K562 (cell line): ENCODE data around the gene IFITM2. TPM values are rescaled to one million over a fixed set of nuclear protein-coding genes. Genes with fewer than 3 reads are reported as not detected.
"Not testable (repeated sequence)": the region's sequence is repeated elsewhere in the genome, so short reads cannot be mapped to it uniquely, and the experiment has no call there.

Experiments
- ARNT ChIP-seq, 2 experiments: fragments of 450-650 bp; IDR thresholded peaks; 2 replicates each; pipeline ENCODE4 v1.6.1; 2016; ENCODE audit warnings: mild to moderate bottlenecking in 1 of 2
- BRD9 ChIP-seq: fragments of 450-650 bp; IDR thresholded peaks from 2 replicates; pipeline ENCODE4 v1.6.1; 2018; ENCODE audit warnings: low read depth; ENCODE audit not compliant: partially characterized antibody
- CREB1 ChIP-seq, 2 experiments: sonication (generic) in 1 of 2; formaldehyde crosslinking in 1 of 2; IDR thresholded peaks; 2 replicates each; pipeline versions ENCODE4 v1.6.1 to v1.8.0; 2012 to 2022; ENCODE audit warnings: inconsistent platforms in 1 of 2, mild to moderate bottlenecking in 1 of 2, missing genetic modification reagents in 1 of 2, moderate library complexity in 1 of 2
- CTCF ChIP-seq, 3 experiments: IDR thresholded peaks in 2 of 3; conservative IDR thresholded peaks in 1 of 3; 2 replicates each; pipeline ENCODE4 v1.5.1; 2011 to 2012; ENCODE audit warnings: low read length in 3 of 3, mild to moderate bottlenecking in 3 of 3, control low read depth in 2 of 3, improper control_type of control experiment in 1 of 3, inconsistent platforms in 1 of 3, low read depth in 1 of 3, mixed read lengths in 1 of 3, moderate library complexity in 1 of 3; ENCODE audit not compliant: insufficient read depth in 2 of 3
- DMBX1 ChIP-seq: fragments of 250-450 bp; sonication (Bioruptor Pico); IDR thresholded peaks from 2 replicates; pipeline ENCODE4 v1.8.0; 2022; ENCODE audit warnings: inconsistent platforms, mild to moderate bottlenecking, moderate library complexity, borderline replicate concordance
- E2F6 ChIP-seq, 2 experiments: IDR thresholded peaks; 2 replicates each; pipeline ENCODE4 v1.6.1; 2011; ENCODE audit warnings: borderline replicate concordance in 1 of 2, control low read depth in 1 of 2, low read depth in 1 of 2, low read length in 1 of 2, mild to moderate bottlenecking in 1 of 2, mixed read lengths in 1 of 2, moderate library complexity in 1 of 2; ENCODE audit not compliant: insufficient read depth in 1 of 2, insufficient read length in 1 of 2, poor library complexity in 1 of 2, severe bottlenecking in 1 of 2; ENCODE audit errors: extremely low read depth in 1 of 2
- ETS1 ChIP-seq: conservative IDR thresholded peaks from 2 replicates; pipeline ENCODE4 v1.6.1; 2011; ENCODE audit warnings: low read depth, mild to moderate bottlenecking, low read length; ENCODE audit not compliant: control insufficient read depth
- FOXA3 ChIP-seq, 2 experiments: fragments of 450-650 bp in 1 of 2; sonication (generic) in 1 of 2; formaldehyde crosslinking; IDR thresholded peaks in 1 of 2; conservative IDR thresholded peaks in 1 of 2; 2 replicates each; pipeline versions ENCODE4 v1.4.0 to v1.8.0; 2020 to 2022; ENCODE audit warnings: mild to moderate bottlenecking in 2 of 2, missing genetic modification reagents in 1 of 2
- SIN3A ChIP-seq, 2 experiments: fragments of 150-350 bp in 1 of 2; IDR thresholded peaks; 2 replicates each; pipeline ENCODE4 v1.6.1; 2011 to 2016; ENCODE audit warnings: borderline replicate concordance in 2 of 2, low read depth in 2 of 2, low read length in 2 of 2, mild to moderate bottlenecking in 2 of 2, moderate library complexity in 2 of 2; ENCODE audit not compliant: control insufficient read depth in 1 of 2
- SMARCE1 ChIP-seq: fragments of 450-650 bp; IDR thresholded peaks from 2 replicates; pipeline ENCODE4 v1.7.1; 2016; ENCODE audit warnings: mild to moderate bottlenecking
- SOX6 ChIP-seq: fragments of 450-650 bp; IDR thresholded peaks from 2 replicates; pipeline ENCODE4 v1.6.1; 2014; ENCODE audit warnings: mild to moderate bottlenecking
- TBP ChIP-seq: optimal IDR thresholded peaks from 2 replicates; pipeline ENCODE3; 2011; ENCODE audit warnings: low read depth, low read length, improper control_type of control experiment
- THRAP3 ChIP-seq: fragments of 450-650 bp; IDR thresholded peaks from 2 replicates; pipeline ENCODE4 v1.6.1; 2016; ENCODE audit warnings: mild to moderate bottlenecking, inconsistent platforms, borderline replicate concordance
- ZBTB17 ChIP-seq: fragments of 450-650 bp; formaldehyde crosslinking; IDR thresholded peaks from 2 replicates; pipeline ENCODE4 v1.4.0; 2020; ENCODE audit warnings: mild to moderate bottlenecking
- ZNF134 ChIP-seq: fragments of 250-450 bp; sonication (Bioruptor Pico); conservative IDR thresholded peaks from 2 replicates; pipeline ENCODE4 v1.4.0; 2020
- ZNF592 ChIP-seq: fragments of 450-650 bp; IDR thresholded peaks from 2 replicates; pipeline ENCODE4 v1.6.1; 2017; ENCODE audit warnings: antibody characterized with exemption, mild to moderate bottlenecking
- ZNF76 ChIP-seq: fragments of 250-450 bp; sonication (Bioruptor Pico); IDR thresholded peaks from 2 replicates; pipeline ENCODE4 v1.4.0; 2020; ENCODE audit warnings: mild to moderate bottlenecking, moderate library complexity, borderline replicate concordance
- polyA plus RNA-seq, 8 experiments: library from polyadenylated mRNA; depleted of rRNA in 4 of 8; stranded (reverse) in 5 of 8; unstranded in 3 of 8; fragments of >200 nt; fragmentation: Nextera tagmentation in 2 of 8; fragmentation: Illumina TruSeq in 1 of 8; extraction: Ambion mirVana in 2 of 8; extraction: Trizol in 1 of 8; gene quantifications; 2 replicates each; pipeline versions ENCODE4 v1.2.1 to v1.2.3, GENCODE V29; 2011 to 2014; ENCODE audit warnings: inconsistent platforms in 1 of 8, missing spikeins in 1 of 8
- total RNA-seq, 7 experiments: library from RNA; depleted of rRNA in 6 of 7; stranded (reverse); fragments of >200 nt in 6 of 7; fragmentation: Illumina TruSeq in 2 of 7; extraction: Trizol in 2 of 7; gene quantifications; 2 replicates each; pipeline versions ENCODE4 v1.2.1 to v1.2.3, GENCODE V29; 2011 to 2021; ENCODE audit warnings: low replicate concordance in 1 of 7

Gene IFITM2
- total and polyA plus RNA-seq, 9 of the 15 experiments (the other 6 are each of a cell fraction or from before 2014, with no cell fraction given) = 52.8 to 4,872 (median 356) TPM

GRCh38 chr11:268716-269145, 38.9 kb upstream of the IFITM2 start (continued):
- peak; percentile 84 for TF ChIP-seq ZNF592
- 0 out of 2 replicates have a peak, but pooled peaks have one; percentile 3 for TF ChIP-seq ZNF134 (CRISPR knock-in tag)
- TF ChIP-seq ETS1 = 0 out of 2 replicates have a peak, but pooled peaks have one; percentile 36
- 0 out of 2 replicates have a peak, but pooled peaks have one; percentile 47 for TF ChIP-seq CREB1 (IDR thresholded peaks at IDR 0.05)
- not testable (repeated sequence) for TF ChIP-seq CREB1 (CRISPR knock-in tag; IDR thresholded peaks at IDR 0.05)
- 0 out of 4 replicates have a peak, but pooled peaks of 1 of the 2 experiments have one; percentile 37 for TF ChIP-seq ARNT (IDR thresholded peaks at IDR 0.05)
- peak; percentile 61; the same call in 1 of the 2 replicates for TF ChIP-seq ZNF76 (CRISPR knock-in tag)
- TF ChIP-seq SOX6 = peak; percentile 39
- TF ChIP-seq TBP = peak; percentile 32
- TF ChIP-seq ZBTB17 (CRISPR knock-in tag) = 0 out of 2 replicates have a peak, but pooled peaks have one; percentile 40
- TF ChIP-seq DMBX1 (CRISPR knock-in tag) = peak; percentile 44; the same call in 1 of the 2 replicates
- peak; percentile 14 for TF ChIP-seq BRD9
- peak; percentile 37 to 87; a peak in 1 of 4 replicates for TF ChIP-seq SIN3A (IDR thresholded peaks at IDR 0.05; ENCODE audit: borderline replicate concordance in 2 of 2, control insufficient read depth in 1 of 2, low read depth in 2 of 2, low read length in 2 of 2)
- TF ChIP-seq E2F6 (IDR thresholded peaks at IDR 0.05; ENCODE audit: borderline replicate concordance in 1 of 2, extremely low read depth in 1 of 2, insufficient read depth in 1 of 2, insufficient read length in 1 of 2, low read depth in 1 of 2, low read length in 1 of 2, poor library complexity in 1 of 2, severe bottlenecking in 1 of 2) = peak; percentile 33 to 72
- TF ChIP-seq THRAP3 = 0 out of 2 replicates have a peak, but pooled peaks have one; percentile 1
- TF ChIP-seq SMARCE1 = 0 out of 2 replicates have a peak, but pooled peaks have one; percentile 35
- 0 out of 4 replicates have a peak, but pooled peaks of 1 of the 2 experiments have one; percentile 37 for TF ChIP-seq FOXA3 (CRISPR knock-in tag; conservative IDR thresholded peaks at IDR 0.05 in 1 of 2, IDR thresholded peaks at IDR 0.05 in 1 of 2)
- TF ChIP-seq CTCF (IDR thresholded peaks at IDR 0.05 in 2 of 3, conservative IDR thresholded peaks at IDR 0.05 in 1 of 3; ENCODE audit: insufficient read depth in 2 of 3, low read depth in 1 of 3, low read length in 3 of 3) = peak; percentile 49 to 75 (median 60)
